AG04450 (cell line): ENCODE data around the gene CASK. TPM values are rescaled to one million over a fixed set of nuclear protein-coding genes. Genes with fewer than 3 reads are reported as not detected.
"Not testable (repeated sequence)": the region's sequence is repeated elsewhere in the genome, so short reads cannot be mapped to it uniquely, and the experiment has no call there.

ENCODE experiments used
- CTCF ChIA-PET: fragments of 300-600, 350-600 bp; formaldehyde crosslinking; extraction: SDS; loops from one replicate; lab custom pipeline; 2022; ENCODE audit warnings: antibody characterized with exemption, inconsistent platforms; lab: Charles Lee
- POLR2A ChIA-PET: fragments of 350-600 bp; formaldehyde crosslinking; extraction: SDS; loops from one replicate; lab custom pipeline; 2021; ENCODE audit warnings: antibody characterized with exemption, inconsistent platforms; lab: Yijun Ruan, JAX
- DNase-seq: peaks from one replicate; pipeline ENCODE4 v3.0.0-alpha.2; 2011; ENCODE audit warnings: low read depth, low spot score
- H3K27ac ChIP-seq: one replicate; pipeline ENCODE4 v1.5.1; 2012; ENCODE audit warnings: low read depth, low read length, control low read depth
- H3K27me3 ChIP-seq: one replicate; pipeline ENCODE4 v1.6.0; 2012; ENCODE audit warnings: low read length; ENCODE audit not compliant: control insufficient read depth, insufficient read depth
- H3K4me3 ChIP-seq: 2 replicates; pipeline ENCODE4 v1.5.1; 2011; ENCODE audit warnings: mild to moderate bottlenecking, low read depth, low read length, control low read depth
- H3K9me3 ChIP-seq: 2 replicates; pipeline ENCODE4 v1.5.1; 2012; ENCODE audit warnings: low read length; ENCODE audit not compliant: control insufficient read depth, insufficient read depth
- polyA plus RNA-seq: library from polyadenylated mRNA; depleted of rRNA; stranded (reverse); fragments of >200 nt; gene quantifications from 2 replicates; pipeline ENCODE4 v1.2.3, GENCODE V29; 2011
- TF ChIP-seq, protein P1 (sequence below): IDR thresholded peaks from 2 replicates; pipeline ENCODE4 v1.5.1; 2011; ENCODE audit warnings: low read depth, low read length, control low read depth, inconsistent platforms

CASK gene
- polyA plus RNA-seq, 1 experiment: 30.0 TPM

DNA sequence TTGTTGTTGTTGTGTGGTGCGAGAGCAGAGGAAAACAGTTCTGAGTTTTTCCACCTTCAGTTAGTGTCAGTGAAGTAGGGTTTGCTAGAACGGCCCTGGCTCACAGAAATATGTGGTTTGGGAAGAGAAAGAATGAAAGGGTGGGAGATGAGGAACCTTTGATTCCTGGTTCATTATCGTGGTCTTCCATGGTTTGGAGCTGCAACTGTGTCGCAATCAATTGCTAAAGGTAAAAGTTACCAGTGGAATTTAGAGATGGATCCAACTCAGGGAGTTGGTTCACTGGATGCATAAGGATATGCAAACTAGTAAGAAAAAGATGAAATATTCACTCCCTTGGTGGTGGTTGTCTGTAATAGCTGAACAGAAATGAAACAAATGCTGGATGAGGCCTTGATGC, 270.2 kb downstream of the CASK start:
- CTCF ChIA-PET: no interaction called here

DNA sequence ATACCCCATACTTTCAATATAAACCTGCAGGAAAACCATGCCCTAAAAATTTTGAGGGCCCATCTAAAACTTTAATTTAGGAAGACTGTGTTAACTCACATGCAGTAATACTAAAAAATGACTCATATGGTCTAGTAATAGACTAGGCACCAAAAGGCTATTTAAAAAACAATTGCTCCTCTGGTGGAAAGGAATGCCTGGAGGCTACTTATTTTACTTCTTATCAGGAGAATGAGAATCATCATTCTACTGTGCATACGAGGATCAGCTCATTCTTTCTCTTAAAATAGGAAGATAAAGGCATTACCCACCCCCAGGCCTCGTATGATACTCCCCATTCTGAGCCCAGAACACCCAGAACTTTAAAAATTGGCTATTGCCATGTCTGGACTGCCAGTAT, 277.2 kb downstream of the CASK start:
- DNase-seq, CTCF ChIA-PET, H3K9me3 ChIP-seq, H3K4me3 ChIP-seq, H3K27ac ChIP-seq, H3K27me3 ChIP-seq: not testable (repeated sequence)
- POLR2A ChIA-PET: interaction anchor here (0.6 kb wide), 1 partner anchor 46 kb away, joined by 4 read pairs; no protein-coding TSS in a partner anchor

More for the DNA sequence above, 270.2 kb downstream of the CASK start:
- POLR2A ChIA-PET: no interaction called here
- Histone ChIP-seq H3K4me3 (no peak overlapping the region), H3K27me3 (no peaks in the 10 kb centered on the region), H3K9me3 (no peaks in the 10 kb centered on the region), H3K27ac (no peak overlapping the region)
- DNase-seq: no peak
- TF ChIP-seq, protein P1, sequence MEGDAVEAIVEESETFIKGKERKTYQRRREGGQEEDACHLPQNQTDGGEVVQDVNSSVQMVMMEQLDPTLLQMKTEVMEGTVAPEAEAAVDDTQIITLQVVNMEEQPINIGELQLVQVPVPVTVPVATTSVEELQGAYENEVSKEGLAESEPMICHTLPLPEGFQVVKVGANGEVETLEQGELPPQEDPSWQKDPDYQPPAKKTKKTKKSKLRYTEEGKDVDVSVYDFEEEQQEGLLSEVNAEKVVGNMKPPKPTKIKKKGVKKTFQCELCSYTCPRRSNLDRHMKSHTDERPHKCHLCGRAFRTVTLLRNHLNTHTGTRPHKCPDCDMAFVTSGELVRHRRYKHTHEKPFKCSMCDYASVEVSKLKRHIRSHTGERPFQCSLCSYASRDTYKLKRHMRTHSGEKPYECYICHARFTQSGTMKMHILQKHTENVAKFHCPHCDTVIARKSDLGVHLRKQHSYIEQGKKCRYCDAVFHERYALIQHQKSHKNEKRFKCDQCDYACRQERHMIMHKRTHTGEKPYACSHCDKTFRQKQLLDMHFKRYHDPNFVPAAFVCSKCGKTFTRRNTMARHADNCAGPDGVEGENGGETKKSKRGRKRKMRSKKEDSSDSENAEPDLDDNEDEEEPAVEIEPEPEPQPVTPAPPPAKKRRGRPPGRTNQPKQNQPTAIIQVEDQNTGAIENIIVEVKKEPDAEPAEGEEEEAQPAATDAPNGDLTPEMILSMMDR: no peak

DNA sequence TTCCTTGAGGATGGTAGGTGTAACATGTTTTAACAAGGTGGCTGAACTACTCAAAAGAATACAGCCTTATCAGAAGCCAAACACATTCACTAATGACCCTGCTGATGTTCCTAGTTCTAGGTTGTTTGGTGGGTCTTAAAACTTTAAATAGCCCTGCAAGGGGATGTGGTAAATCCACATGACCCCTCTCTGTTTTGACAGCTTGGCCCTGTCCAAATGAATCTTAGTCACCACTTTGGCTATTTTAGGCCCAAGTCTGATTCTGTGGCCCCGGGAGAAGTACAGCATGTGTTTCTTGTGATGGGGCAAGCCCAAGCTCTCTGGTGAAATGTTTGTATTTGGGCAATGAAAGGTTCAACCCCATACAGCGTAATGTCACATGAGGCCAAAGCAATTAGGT, 289.1 kb downstream of the CASK start:
- no peak overlapping the region for H3K4me3 ChIP-seq
- no peak overlapping the region for H3K27ac ChIP-seq
- DNase-seq: no peak
- ChIA-PET CTCF (no interaction called here), POLR2A (no interaction called here)
- H3K27me3 ChIP-seq: no peaks in the 10 kb centered on the region
- TF ChIP-seq, protein P1: no peak
- no peaks in the 10 kb centered on the region for H3K9me3 ChIP-seq

DNA sequence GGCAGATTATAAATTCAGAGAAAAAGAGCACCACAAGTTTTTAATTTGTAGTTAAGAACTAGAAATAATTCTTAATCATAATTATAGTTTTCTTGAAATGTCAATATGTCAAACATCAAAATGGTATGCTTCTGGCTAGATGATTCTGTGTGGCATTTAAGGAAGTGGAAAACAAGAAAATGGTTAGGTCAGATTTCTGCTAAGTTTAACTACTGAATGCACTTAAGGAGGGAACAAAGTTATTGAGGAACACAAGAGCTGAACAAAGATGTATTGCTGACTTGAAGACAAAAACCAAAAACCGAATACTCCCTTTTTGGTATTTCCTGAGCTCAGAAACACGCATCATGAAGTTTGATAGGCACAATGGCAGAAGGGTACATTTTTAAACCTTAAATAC, 293.3 kb downstream of the CASK start:
- H3K27me3 ChIP-seq: no peaks in the 10 kb centered on the region
- no peaks in the 10 kb centered on the region for H3K9me3 ChIP-seq
- DNase-seq: no peak
- ChIA-PET CTCF (no interaction called here), POLR2A (no interaction called here)
- H3K4me3 ChIP-seq: no peak overlapping the region
- H3K27ac ChIP-seq: no peak overlapping the region
- TF ChIP-seq, protein P1: no peak

DNA sequence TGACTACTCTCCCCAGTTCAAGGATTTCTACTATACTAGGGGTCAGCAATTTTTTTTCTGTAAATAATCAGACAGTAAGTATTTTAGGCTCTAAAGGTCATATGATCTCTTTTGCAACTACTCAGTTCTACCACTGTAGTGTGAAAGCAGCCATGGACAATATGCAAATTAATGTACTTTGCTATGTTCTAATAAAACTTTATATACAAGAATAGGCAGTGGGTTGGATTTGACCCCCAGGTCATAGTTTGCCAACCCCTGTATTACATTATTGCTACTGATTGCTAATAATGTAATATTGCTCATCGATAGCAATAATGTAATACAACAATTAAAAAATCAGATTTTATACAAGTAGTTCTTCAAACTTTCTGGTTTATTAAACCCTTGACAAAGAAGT, 293.8 kb downstream of the CASK start:
- H3K27me3 ChIP-seq: no peaks in the 10 kb centered on the region
- no peak overlapping the region for H3K4me3 ChIP-seq
- no peak overlapping the region for H3K27ac ChIP-seq
- ChIA-PET CTCF (no interaction called here), POLR2A (no interaction called here)
- DNase-seq: no peak
- TF ChIP-seq, protein P1: no peak
- no peaks in the 10 kb centered on the region for H3K9me3 ChIP-seq

DNA sequence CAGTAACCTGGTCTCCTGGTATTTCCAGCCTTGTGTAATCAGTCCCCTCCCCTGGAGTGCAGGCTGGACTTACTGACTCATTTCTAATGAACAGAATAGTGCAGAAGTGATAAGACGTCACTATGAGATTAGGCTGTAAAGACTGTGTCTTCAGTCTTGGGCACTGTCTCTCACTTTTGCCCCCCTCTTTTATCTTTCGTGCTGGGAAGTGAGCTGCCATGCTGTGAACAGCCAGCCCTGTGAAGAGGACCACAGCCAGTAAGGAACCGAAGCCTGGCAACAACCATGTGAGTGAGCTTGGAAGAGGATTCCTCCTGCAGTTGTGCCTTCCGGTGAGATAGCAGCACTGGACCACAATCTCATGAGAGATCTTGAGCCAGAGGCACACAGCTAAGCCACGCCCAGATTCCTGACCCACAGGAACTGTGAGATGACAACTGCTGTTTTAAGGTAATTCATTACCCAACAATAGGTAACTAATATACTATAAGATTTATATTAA, 302.1 kb downstream of the CASK start:
- TF ChIP-seq, protein P1: no peak
- ChIA-PET CTCF (no interaction called here), POLR2A (no interaction called here)
- DNase-seq: no peak
- H3K4me3 ChIP-seq: no peak overlapping the region
- no peak overlapping the region for H3K27ac ChIP-seq
- H3K9me3 ChIP-seq: no peaks in the 10 kb centered on the region
- H3K27me3 ChIP-seq: no peaks in the 10 kb centered on the region
